HEK293 (cell line): ENCODE results near the gene MUC5AC.

Experiments
- CTCF ChIA-PET: fragments of 350-600 bp; formaldehyde crosslinking; extraction: SDS; loops from one replicate; lab custom pipeline; 2021; ENCODE audit warnings: antibody characterized with exemption; lab: Yijun Ruan, JAX
- POLR2A ChIA-PET: fragments of 300-600 bp; formaldehyde crosslinking; extraction: SDS; loops from one replicate; lab custom pipeline; 2020; ENCODE audit warnings: antibody characterized with exemption, inconsistent platforms; lab: Yijun Ruan, JAX
- H3K27ac ChIP-seq: fragments of 200-500 bp; sonication (Bioruptor generic); 2 replicates; pipeline ENCODE4 v1.5.1; 2014; ENCODE audit warnings: low read depth, low read length, control low read depth, inconsistent platforms; ENCODE audit errors: extremely low read depth
- H3K36me3 ChIP-seq, 2 experiments: fragments of 200-500 bp in 1 of 2; sonication (Bioruptor generic) in 1 of 2; 1 replicate in 1 of 2; 2 replicates in 1 of 2; pipeline ENCODE4 v1.5.1; 2014 to 2017; ENCODE audit warnings: inconsistent platforms in 2 of 2, low read length in 2 of 2; ENCODE audit not compliant: control insufficient read depth in 2 of 2, insufficient read depth in 1 of 2
- H3K4me1 ChIP-seq: fragments of 200-500 bp; sonication (Bioruptor generic); 2 replicates; pipeline ENCODE4 v1.5.1; 2014; ENCODE audit warnings: mild to moderate bottlenecking, low read length, inconsistent platforms; ENCODE audit not compliant: control insufficient read depth, insufficient read depth
- H3K4me3 ChIP-seq: 2 replicates; pipeline ENCODE4 v1.5.1; 2011; ENCODE audit warnings: low read depth, mild to moderate bottlenecking, control low read depth, low read length, moderate library complexity
- H3K9me3 ChIP-seq: fragments of 200-500 bp; sonication (Bioruptor generic); 2 replicates; pipeline ENCODE4 v1.5.1; 2014; ENCODE audit warnings: low read depth, low read length, inconsistent platforms; ENCODE audit not compliant: control insufficient read depth, insufficient read depth
- GLIS1 ChIP-seq: fragments of 450-650 bp; formaldehyde crosslinking; IDR thresholded peaks from 2 replicates; pipeline ENCODE4 v1.5.1; 2016; ENCODE audit warnings: missing biosample characterization, missing genetic modification characterization
- IKZF3 ChIP-seq: fragments of 450-650 bp; IDR thresholded peaks from 2 replicates; pipeline ENCODE4 v1.5.0; 2018; ENCODE audit warnings: missing biosample characterization, mild to moderate bottlenecking, missing genetic modification characterization, moderate library complexity
- MEIS1 ChIP-seq: sonication (generic); formaldehyde crosslinking; IDR thresholded peaks from 2 replicates; pipeline ENCODE4 v1.8.1; 2022; ENCODE audit warnings: missing genetic modification reagents, mild to moderate bottlenecking, borderline replicate concordance
- SP3 ChIP-seq: fragments of 450-650 bp; formaldehyde crosslinking; IDR thresholded peaks from 2 replicates; pipeline ENCODE4 v1.5.1; 2016; ENCODE audit warnings: missing biosample characterization, missing genetic modification characterization
- ZBTB48 ChIP-seq: fragments of 450-650 bp; formaldehyde crosslinking; IDR thresholded peaks from 2 replicates; pipeline ENCODE4 v1.5.1; 2016; ENCODE audit warnings: missing biosample characterization, missing genetic modification characterization
- ZNF112 ChIP-seq: fragments of 450-650 bp; formaldehyde crosslinking; IDR thresholded peaks from 2 replicates; pipeline ENCODE4 v1.5.0; 2017; ENCODE audit warnings: missing biosample characterization, missing genetic modification characterization
- ZNF169 ChIP-seq: fragments of 450-650 bp; formaldehyde crosslinking; IDR thresholded peaks from 2 replicates; pipeline ENCODE4 v1.5.1; 2016; ENCODE audit warnings: missing biosample characterization, missing genetic modification characterization
- ZNF18 ChIP-seq: fragments of 450-650 bp; formaldehyde crosslinking; IDR thresholded peaks from 2 replicates; pipeline ENCODE4 v1.5.1; 2016; ENCODE audit warnings: missing biosample characterization, missing genetic modification characterization
- ZNF184 ChIP-seq: fragments of 450-650 bp; IDR thresholded peaks from 2 replicates; pipeline ENCODE4 v1.5.1; 2018; ENCODE audit warnings: missing biosample characterization, mild to moderate bottlenecking, missing genetic modification characterization
- ZNF324 ChIP-seq: fragments of 450-650 bp; formaldehyde crosslinking; IDR thresholded peaks from 2 replicates; pipeline ENCODE4 v1.5.1; 2016; ENCODE audit warnings: missing biosample characterization, missing genetic modification characterization
- ZNF366 ChIP-seq: fragments of 450-650 bp; formaldehyde crosslinking; conservative IDR thresholded peaks from 2 replicates; pipeline ENCODE4 v1.5.1; 2016; ENCODE audit warnings: missing biosample characterization, missing genetic modification characterization
- ZNF433 ChIP-seq: fragments of 450-650 bp; formaldehyde crosslinking; IDR thresholded peaks from 2 replicates; pipeline ENCODE4 v1.5.1; 2016; ENCODE audit warnings: missing biosample characterization, missing genetic modification characterization, low read depth
- ZNF530 ChIP-seq: fragments of 450-650 bp; formaldehyde crosslinking; IDR thresholded peaks from 2 replicates; pipeline ENCODE4 v1.5.1; 2016; ENCODE audit warnings: low read depth, missing biosample characterization, missing genetic modification characterization
- ZNF548 ChIP-seq: fragments of 450-650 bp; formaldehyde crosslinking; IDR thresholded peaks from 2 replicates; pipeline ENCODE4 v1.5.1; 2016; ENCODE audit warnings: missing biosample characterization, missing genetic modification characterization
- ZNF561 ChIP-seq: fragments of 450-650 bp; IDR thresholded peaks from 2 replicates; pipeline ENCODE4 v1.5.1; 2018; ENCODE audit warnings: missing biosample characterization, missing genetic modification characterization, borderline replicate concordance
- ZNF585B ChIP-seq: fragments of 450-650 bp; formaldehyde crosslinking; IDR thresholded peaks from 2 replicates; pipeline ENCODE4 v1.5.1; 2016; ENCODE audit warnings: missing biosample characterization, missing genetic modification characterization
- ZNF600 ChIP-seq: fragments of 450-650 bp; formaldehyde crosslinking; IDR thresholded peaks from 2 replicates; pipeline ENCODE4 v1.5.1; 2016; ENCODE audit warnings: missing biosample characterization, missing genetic modification characterization
- ZNF626 ChIP-seq: fragments of 450-650 bp; sonication (Bioruptor Pico); formaldehyde crosslinking; IDR thresholded peaks from 2 replicates; pipeline ENCODE4 v1.5.1; 2018; ENCODE audit warnings: missing biosample characterization, missing genetic modification characterization, inconsistent platforms
- ZNF707 ChIP-seq: fragments of 450-650 bp; formaldehyde crosslinking; IDR thresholded peaks from 2 replicates; pipeline ENCODE4 v1.5.1; 2016; ENCODE audit warnings: missing biosample characterization, missing genetic modification characterization
- ZNF777 ChIP-seq: fragments of 450-650 bp; formaldehyde crosslinking; IDR thresholded peaks from 2 replicates; pipeline ENCODE4 v1.5.1; 2017; ENCODE audit warnings: missing biosample characterization, missing genetic modification characterization, borderline replicate concordance
- TF ChIP-seq, protein P1 (sequence below): fragments of 450-650 bp; IDR thresholded peaks from 2 replicates; pipeline ENCODE4 v1.5.1; 2018; ENCODE audit warnings: missing biosample characterization, mild to moderate bottlenecking, missing genetic modification characterization
- TF ChIP-seq, protein P2 (sequence below): fragments of 450-650 bp; formaldehyde crosslinking; IDR thresholded peaks from 2 replicates; pipeline ENCODE4 v1.5.1; 2016; ENCODE audit warnings: missing biosample characterization, missing genetic modification characterization

Gene MUC5AC

DNA sequence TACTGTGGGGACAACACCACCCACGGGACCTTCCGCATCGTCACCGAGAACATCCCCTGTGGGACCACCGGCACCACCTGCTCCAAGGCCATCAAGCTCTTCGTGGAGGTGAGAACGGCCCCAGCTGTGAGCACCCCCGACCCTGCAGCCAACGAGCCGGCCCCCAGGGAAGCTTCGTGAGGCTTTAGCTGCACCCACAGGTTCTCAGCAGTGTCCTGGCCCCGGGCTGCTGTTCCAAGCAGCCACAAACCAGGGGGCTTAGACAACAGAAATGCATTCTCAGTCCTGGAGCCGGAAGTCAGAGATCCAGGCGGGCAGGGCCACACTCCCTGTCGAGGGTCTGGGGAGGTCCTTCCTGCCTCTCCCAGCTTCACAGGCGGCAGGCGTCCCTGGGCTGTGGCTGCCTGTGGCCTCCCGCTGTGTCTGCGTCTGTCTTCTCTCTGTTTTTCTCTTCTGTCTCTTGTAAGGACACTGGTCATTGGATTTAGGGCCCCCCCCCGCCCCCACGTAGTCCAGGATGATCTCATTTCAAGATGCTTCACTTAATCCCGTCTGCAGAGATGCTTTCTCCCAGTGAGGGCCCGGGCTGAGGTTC, 77.7 kb downstream of the MUC5AC start:
- Histone ChIP-seq H3K9me3 (no peaks in the 10 kb centered on the region), H3K4me1 (no peaks in the 10 kb centered on the region), H3K4me3 (no peak overlapping the region), H3K27ac (no peak overlapping the region), H3K36me3 (no peaks in the 10 kb centered on the region)
- ChIA-PET CTCF (interaction anchor here (0.7 kb wide), 1 partner anchor 32 kb away, joined by 7 read pairs; no protein-coding TSS in a partner anchor), POLR2A (no interaction called here)
- TF ChIP-seq ZNF530 (tag by site-specific recombination) (no peak), ZNF585B (tag by site-specific recombination) (no peak), ZNF626 (tag by site-specific recombination) (no peak), ZNF777 (tag by site-specific recombination) (no peak), IKZF3 (tag by site-specific recombination) (no peak), ZNF324 (tag by site-specific recombination) (no peak), ZNF548 (tag by site-specific recombination) (no peak), GLIS1 (tag by site-specific recombination) (peak; percentile 68)

- Histone ChIP-seq H3K4me1 (no peaks in the 10 kb centered on the region), H3K36me3 (no peaks in the 10 kb centered on the region), H3K27ac (no peak overlapping the region), H3K4me3 (no peak overlapping the region), H3K9me3 (no peaks in the 10 kb centered on the region)
- ChIA-PET POLR2A (no interaction called here), CTCF (interaction anchor here (0.7 kb wide), 1 partner anchor 31 kb away, joined by 7 read pairs; no protein-coding TSS in a partner anchor)
- TF ChIP-seq, protein P1, sequence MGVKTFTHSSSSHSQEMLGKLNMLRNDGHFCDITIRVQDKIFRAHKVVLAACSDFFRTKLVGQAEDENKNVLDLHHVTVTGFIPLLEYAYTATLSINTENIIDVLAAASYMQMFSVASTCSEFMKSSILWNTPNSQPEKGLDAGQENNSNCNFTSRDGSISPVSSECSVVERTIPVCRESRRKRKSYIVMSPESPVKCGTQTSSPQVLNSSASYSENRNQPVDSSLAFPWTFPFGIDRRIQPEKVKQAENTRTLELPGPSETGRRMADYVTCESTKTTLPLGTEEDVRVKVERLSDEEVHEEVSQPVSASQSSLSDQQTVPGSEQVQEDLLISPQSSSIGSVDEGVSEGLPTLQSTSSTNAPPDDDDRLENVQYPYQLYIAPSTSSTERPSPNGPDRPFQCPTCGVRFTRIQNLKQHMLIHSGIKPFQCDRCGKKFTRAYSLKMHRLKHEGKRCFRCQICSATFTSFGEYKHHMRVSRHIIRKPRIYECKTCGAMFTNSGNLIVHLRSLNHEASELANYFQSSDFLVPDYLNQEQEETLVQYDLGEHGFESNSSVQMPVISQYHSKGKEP (tag by site-specific recombination), result no peak
- no peak for TF ChIP-seq MEIS1
- TF ChIP-seq ZNF366 (tag by site-specific recombination), result no peak
- TF ChIP-seq ZNF600 (tag by site-specific recombination), result no peak
- TF ChIP-seq ZNF530 (tag by site-specific recombination), result no peak
- TF ChIP-seq ZNF18 (tag by site-specific recombination), result no peak
- no peak for TF ChIP-seq ZNF112 (tag by site-specific recombination)
- TF ChIP-seq ZNF184 (tag by site-specific recombination), result no peak
- TF ChIP-seq, protein P2, sequence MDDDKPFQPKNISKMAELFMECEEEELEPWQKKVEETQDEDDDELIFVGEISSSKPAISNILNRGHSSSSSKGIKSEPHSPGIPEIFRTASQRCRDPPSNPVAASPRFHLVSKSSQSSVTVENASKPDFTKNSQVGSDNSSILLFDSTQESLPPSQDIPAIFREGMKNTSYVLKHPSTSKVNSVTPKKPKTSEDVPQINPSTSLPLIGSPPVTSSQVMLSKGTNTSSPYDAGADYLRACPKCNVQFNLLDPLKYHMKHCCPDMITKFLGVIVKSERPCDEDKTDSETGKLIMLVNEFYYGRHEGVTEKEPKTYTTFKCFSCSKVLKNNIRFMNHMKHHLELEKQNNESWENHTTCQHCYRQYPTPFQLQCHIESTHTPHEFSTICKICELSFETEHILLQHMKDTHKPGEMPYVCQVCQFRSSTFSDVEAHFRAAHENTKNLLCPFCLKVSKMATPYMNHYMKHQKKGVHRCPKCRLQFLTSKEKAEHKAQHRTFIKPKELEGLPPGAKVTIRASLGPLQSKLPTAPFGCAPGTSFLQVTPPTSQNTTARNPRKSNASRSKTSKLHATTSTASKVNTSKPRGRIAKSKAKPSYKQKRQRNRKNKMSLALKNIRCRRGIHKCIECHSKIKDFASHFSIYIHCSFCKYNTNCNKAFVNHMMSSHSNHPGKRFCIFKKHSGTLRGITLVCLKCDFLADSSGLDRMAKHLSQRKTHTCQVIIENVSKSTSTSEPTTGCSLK (tag by site-specific recombination), result no peak
- no peak for TF ChIP-seq ZNF561 (tag by site-specific recombination)
- no peak for TF ChIP-seq ZNF433
- no peak for TF ChIP-seq ZBTB48 (tag by site-specific recombination)
- TF ChIP-seq SP3 (tag by site-specific recombination), result no peak
- no peak for TF ChIP-seq ZNF169 (tag by site-specific recombination)
- TF ChIP-seq ZNF707, result no peak
Observed at GRCh38 chr11:1235901-1236315, 78.2 kb downstream of the MUC5AC start.
